GM18873 (cell line): Measurements from ENCODE around the gene NR3C2.

ENCODE experiments used
- ATAC-seq: cut with Tn5 transposase; IDR thresholded peaks from one replicate; pipeline ENCODE4 v1.9.1; 2021; ENCODE audit warnings: mild to moderate bottlenecking, moderate library complexity, moderate number of reproducible peaks; ENCODE audit not compliant: unreplicated experiment, low FRiP score

Gene NR3C2

DNA sequence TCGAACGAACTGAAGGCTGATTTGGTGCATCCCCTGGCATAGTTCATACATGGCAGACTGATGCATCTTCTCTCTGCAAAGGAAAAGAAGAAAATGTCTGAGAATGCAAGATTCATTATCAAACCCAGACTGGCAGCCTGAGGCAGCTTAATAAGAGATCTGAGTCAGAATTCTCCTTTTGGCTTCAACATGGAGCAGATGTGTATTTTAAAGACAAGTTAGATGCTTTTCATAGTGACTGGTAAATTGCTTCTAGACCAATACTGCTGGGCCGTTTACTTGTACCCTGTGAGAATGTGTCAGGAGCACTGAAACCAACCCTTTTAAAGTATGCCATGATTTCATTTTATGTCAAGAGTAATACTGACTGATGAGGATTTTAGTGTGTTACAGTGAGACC is 322.0 kb downstream of the NR3C2 start:
- ATAC-seq, result no peak

- ATAC-seq, result no peak
Observed at GRCh38 chr4:148118633-148119032, 323.6 kb downstream of the NR3C2 start.

GRCh38 chr4:148118179-148118578 is 324.0 kb downstream of the NR3C2 start:
- ATAC-seq, result no peak

GRCh38 chr4:148116969-148117368 is 325.2 kb downstream of the NR3C2 start:
- no peak for ATAC-seq

DNA sequence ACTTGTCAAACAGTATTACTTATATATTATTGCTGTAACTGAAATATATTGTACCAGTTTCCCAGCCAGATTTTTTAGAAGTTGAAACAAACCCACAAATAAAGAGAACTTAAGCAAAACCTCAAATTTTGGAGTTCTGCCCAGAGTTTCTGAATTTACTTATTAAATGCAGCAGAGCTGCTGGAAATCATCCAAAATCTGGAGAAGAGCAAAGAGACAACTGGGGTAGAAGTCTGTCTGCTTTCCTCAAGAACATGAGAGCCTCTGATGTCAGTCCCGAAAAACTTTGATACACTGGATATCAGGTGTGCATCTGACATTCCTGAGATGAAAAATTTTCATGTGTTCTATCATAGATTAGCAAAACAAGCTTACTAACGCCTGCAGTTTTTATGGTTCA is 325.9 kb downstream of the NR3C2 start:
- ATAC-seq, result no peak

DNA sequence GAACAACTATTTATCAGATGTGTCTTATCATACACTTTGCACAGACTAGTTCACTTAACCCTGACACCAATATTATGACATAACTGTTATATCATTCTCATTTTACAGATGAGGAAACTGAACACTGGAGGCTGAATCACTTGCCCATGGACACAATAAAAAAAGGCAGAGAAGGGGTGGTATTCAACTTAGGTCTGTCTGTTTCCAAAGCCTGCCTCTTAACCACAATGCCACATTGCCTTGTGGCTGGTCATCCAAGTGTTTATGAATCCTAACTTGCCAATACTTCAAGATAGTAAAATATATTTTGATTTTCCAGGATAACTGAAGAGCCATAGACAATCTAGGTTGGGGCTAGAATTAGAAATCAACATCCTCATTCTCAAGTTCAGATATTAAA is 327.8 kb downstream of the NR3C2 start:
- no peak for ATAC-seq

DNA sequence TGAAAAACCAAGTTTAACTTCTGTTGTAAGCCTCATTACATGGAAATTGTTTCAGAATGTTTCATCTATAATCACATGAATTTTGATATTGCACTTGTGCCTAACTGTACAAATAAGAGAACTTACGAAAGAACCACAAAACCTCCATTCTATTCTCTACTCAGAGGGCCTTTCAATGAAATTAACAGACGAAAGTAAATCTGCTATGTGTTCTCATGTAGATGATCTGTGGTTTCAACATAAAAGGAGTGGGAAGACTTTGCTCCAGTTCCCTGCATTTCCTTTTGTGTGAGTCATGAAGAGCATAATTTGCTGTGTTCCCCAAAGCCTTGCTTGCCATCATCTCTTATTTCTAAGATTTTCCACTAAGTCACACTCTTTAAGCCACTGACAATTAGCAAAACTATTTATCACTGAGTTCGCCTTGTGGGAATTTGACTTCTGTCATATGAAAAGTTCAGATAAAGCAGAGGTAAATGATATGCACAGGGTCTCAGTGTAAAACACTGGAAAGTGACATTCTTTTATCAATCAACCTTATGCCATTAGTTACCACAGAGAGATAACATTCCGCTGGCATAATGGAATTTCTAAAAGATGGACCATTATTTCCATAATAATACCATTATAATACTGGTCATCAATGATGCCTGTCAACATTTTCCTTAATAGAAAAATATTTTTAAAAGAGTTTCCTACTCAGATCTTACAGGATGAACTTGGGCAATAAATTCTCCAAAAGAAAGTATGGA is 329.8 kb downstream of the NR3C2 start:
- no peak for ATAC-seq

DNA sequence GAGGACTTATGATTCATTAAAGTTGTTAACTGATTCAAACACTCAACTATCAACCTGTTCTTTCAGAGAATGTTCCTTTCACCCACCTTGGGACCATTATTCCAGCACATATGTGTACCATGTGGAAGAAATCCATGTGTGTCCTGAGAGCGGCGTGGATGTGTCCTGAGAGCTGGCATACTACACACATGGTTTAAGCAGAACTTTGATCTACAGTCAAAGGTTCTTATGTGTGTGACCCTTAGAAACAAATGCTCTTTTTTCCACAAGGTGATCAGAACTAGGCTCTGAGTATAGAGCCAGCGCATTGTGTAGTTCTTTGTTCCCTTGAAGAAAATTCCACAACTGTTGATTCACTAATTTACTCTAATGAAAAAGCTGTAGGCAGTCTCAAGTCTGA is 332.0 kb downstream of the NR3C2 start:
- ATAC-seq, result no peak

- no peak for ATAC-seq
Observed at GRCh38 chr4:148109216-148109615, 333.0 kb downstream of the NR3C2 start.

DNA sequence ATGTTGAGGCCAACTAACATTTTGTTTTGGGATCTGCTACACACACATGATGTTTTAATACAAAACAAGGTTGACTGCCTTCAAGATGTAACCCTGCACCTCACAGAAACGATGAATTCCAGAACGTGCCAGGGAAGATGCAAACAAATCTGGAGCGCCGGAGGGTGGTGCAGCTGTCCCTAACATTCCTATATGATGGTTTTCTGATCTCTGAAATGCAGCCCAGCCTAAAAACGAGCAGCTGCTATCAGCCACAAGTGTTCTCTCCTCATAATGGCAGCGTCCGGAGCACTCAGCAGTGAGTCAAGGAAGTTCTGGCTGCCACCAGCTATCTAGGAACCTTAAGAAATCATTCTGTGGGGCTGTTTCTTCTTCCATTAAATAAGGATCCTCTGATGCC is 333.4 kb downstream of the NR3C2 start:
- ATAC-seq, result no peak

GRCh38 chr4:148103597-148104355 is 338.4 kb downstream of the NR3C2 start:
- no peak for ATAC-seq

DNA sequence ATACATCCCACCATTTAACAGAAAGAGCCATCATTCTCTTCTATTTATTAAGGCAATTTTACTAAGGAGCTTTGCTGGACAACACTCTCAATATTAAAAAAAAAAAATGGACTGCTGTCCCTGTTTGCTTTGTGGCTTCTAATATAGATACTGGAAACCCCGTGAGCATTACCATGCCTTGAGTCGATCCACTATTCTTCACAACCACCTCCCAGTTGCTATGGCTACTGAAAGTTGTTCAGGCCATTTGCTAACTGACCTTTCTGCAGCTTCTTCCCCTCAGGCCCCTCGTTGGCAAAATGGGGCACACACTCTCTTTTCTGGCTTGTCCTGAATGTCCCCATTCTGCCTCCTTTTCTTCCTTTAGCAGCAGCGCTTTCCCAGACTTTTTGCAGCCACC is 340.4 kb downstream of the NR3C2 start:
- ATAC-seq, result no peak

DNA sequence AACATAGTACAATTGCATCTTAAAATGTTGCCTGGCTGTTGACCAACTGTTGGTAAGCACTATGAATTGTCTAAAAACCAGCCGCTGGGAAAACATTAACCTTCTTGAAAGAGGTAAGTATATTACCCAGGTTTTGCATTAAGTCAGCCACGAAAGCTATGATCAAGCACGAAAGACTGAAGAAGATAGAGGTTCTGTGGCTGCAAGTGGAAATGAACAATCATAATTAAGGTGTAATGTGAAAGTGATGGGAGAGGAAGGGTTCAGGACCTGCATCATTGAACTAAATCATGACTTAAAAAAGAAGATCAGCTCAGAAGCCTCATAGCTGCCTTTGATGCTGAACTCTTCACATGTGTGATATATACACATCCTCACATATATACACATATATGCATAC is 341.0 kb downstream of the NR3C2 start:
- ATAC-seq, result no peak

- no peak for ATAC-seq
Observed at GRCh38 chr4:148097801-148098200, 344.4 kb downstream of the NR3C2 start.

GRCh38 chr4:148095346-148095923 is 346.8 kb downstream of the NR3C2 start:
- ATAC-seq, result no peak

DNA sequence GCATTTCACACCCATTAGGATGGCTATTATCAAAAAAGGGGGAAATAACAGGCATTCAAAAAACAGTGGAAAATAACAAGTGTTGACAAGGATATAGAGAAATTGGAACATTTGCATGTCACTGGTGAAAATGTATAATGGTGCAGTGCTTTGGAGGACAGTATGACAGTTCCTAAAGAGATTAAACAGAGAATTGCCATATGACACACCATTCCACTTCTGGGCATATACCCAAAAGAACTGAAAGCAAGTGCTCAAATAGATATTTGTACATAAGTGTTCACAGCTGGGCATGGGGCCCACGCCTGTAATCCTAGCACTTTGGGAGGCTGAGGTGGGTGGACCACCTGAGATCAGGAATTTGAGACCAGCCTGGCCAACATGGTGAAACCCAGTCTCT is 348.1 kb downstream of the NR3C2 start:
- no peak for ATAC-seq

- ATAC-seq, result no peak
Observed at GRCh38 chr4:148093065-148093464, 349.1 kb downstream of the NR3C2 start.

- ATAC-seq, result no peak
Observed at GRCh38 chr4:148092316-148093014, 349.7 kb downstream of the NR3C2 start.

GRCh38 chr4:148091896-148092295 is 350.3 kb downstream of the NR3C2 start:
- ATAC-seq, result no peak

DNA sequence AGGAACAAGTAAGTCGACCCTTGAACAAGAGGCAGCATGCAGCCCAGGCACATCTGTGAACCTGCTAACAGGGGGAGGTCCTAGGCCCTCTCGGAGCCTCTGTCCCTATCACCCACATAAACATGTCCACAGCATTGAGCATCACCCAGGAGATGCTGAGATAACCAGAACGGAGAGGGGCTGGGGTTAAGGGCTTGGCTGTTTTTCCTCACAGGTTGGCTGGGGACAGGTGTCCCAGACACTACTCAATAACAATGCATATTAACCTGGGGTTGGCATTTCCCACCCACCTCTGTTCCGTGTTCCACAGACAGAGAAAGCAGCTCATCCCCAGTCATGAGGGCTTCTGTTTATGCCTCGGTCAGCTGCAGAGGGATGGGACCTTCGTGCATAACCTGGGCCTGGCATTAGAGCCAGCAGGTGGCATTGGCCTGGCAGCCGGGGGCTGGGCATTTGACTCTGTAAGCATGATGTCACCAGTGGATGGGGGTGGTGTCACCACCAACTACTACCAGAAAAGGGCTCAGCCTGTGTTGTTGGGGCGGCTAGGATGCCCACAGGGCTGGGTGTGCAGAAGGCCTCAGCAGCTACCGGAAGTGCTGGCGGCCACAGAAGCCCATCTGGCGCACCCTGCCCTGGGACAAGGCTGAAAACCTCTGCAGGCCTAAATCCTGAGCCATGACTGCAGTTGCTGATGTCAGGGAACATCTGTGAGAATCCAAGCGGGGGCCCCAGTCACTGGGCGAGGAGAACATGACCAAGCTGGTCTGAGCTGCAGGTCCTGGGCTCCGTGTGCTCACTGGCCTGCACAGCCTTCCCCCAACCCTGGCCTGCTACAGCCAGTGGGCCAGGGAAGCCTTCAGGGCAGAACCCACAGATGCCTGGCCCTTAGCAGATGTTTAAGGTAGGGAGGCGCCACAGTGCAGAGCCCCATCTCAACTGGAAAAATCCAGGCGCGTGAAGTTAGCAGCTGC is 351.4 kb downstream of the NR3C2 start:
- no peak for ATAC-seq
